Esophagus squamous epithelium (tissue), 4 donors: Measurements from ENCODE around the gene AFF3.

Experiments used
- POLR2A ChIP-seq, 4 donors: fragments of 450-650 bp; IDR thresholded peaks; one replicate each; pipeline ENCODE4 v1.6.1; 2017; ENCODE audit warnings: antibody characterized with exemption in 4 of 4, mild to moderate bottlenecking in 4 of 4, moderate library complexity in 3 of 4
- TF ChIP-seq, protein P1 (sequence below), 6 experiments: fragments of 450-650 bp in 4 of 6; fragments of 200-600 bp in 2 of 6; sonication (generic) in 2 of 6; IDR thresholded peaks; one replicate each; pipeline ENCODE4 v1.5.1; 2016 to 2019; ENCODE audit warnings: antibody characterized with exemption in 6 of 6, mild to moderate bottlenecking in 4 of 6, moderate library complexity in 4 of 6

DNA sequence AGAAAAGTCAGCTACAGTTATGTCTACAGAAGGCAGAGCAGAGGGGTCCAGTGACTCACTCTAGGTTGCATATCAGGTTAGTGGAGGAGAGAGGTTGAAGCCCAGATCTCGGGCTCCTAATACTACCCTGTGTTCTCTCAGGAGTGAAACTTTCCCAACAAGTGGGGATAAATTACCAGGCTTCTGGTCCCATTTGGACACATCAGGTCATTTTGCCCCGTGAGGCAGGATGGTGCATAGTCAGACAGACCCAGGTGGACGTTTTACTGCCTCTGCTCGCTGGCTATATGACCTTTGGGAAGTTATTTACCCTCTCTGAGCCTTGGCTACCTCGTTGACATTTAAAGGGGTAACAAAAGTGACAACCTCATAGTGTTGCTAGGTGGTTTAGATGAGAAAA, 524.6 kb downstream of the AFF3 start:
- TF ChIP-seq, protein P1, sequence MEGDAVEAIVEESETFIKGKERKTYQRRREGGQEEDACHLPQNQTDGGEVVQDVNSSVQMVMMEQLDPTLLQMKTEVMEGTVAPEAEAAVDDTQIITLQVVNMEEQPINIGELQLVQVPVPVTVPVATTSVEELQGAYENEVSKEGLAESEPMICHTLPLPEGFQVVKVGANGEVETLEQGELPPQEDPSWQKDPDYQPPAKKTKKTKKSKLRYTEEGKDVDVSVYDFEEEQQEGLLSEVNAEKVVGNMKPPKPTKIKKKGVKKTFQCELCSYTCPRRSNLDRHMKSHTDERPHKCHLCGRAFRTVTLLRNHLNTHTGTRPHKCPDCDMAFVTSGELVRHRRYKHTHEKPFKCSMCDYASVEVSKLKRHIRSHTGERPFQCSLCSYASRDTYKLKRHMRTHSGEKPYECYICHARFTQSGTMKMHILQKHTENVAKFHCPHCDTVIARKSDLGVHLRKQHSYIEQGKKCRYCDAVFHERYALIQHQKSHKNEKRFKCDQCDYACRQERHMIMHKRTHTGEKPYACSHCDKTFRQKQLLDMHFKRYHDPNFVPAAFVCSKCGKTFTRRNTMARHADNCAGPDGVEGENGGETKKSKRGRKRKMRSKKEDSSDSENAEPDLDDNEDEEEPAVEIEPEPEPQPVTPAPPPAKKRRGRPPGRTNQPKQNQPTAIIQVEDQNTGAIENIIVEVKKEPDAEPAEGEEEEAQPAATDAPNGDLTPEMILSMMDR (IDR thresholded peaks at IDR 0.05) = no peak
- TF ChIP-seq POLR2A (IDR thresholded peaks at IDR 0.05) = no peak
